GM21381 (cell line): Measurements from ENCODE around the gene STXBP6.
"Not testable (repeated sequence)": the region's sequence is repeated elsewhere in the genome, so short reads cannot be mapped to it uniquely, and the experiment has no call there.

Source experiments
- ATAC-seq: cut with Tn5 transposase; IDR thresholded peaks from one replicate; pipeline ENCODE4 v1.9.1; 2021; ENCODE audit warnings: mild to moderate bottlenecking, moderate library complexity; ENCODE audit not compliant: unreplicated experiment

Gene STXBP6

GRCh38 chr14:24813819-24814259 lies 236.1 kb downstream of the STXBP6 start:
- no peak for ATAC-seq

GRCh38 chr14:24813089-24813815 lies 236.7 kb downstream of the STXBP6 start:
- ATAC-seq: no peak

DNA sequence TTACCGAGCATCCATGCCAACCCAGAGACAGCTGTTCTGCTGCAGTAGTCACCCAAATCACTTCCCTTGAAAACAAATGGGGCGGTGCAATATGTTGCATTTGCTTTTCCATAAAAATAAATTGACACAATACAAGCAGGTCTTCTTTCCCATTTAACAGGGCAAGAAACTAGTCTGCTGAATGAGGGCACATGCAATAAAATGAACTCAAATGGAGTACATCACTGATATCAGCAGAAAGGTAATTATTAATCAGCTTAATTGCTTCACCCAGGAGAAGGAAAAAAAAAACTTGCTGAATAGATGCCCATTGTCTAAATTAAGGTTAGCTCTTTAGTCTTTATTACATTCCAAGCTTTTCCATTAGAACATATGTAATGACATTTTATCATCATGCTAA lies 240.8 kb downstream of the STXBP6 start:
- no peak for ATAC-seq

DNA sequence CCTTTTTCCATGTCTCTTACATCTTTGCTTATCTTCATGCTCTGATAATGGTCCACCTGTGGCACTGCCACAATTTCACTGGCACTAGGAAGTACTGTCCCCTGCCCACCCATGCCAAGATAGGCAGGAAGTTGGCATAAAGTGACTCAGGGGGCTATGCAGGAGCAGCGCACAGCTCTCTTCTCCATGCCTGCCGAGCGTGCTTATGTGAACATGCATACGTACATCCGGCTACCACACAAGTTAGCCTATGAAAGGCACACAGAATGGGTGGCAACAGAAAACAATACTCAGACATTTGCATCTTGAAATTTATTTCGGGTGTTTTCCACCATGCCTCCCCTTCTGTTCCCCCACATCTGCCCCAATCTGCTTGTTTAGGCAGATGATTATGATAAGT lies 241.5 kb downstream of the STXBP6 start:
- no peak for ATAC-seq

GRCh38 chr14:24806061-24806678 lies 243.8 kb downstream of the STXBP6 start:
- ATAC-seq: no peak

- ATAC-seq: no peak
Observed at GRCh38 chr14:24804552-24805212, 245.3 kb downstream of the STXBP6 start.

DNA sequence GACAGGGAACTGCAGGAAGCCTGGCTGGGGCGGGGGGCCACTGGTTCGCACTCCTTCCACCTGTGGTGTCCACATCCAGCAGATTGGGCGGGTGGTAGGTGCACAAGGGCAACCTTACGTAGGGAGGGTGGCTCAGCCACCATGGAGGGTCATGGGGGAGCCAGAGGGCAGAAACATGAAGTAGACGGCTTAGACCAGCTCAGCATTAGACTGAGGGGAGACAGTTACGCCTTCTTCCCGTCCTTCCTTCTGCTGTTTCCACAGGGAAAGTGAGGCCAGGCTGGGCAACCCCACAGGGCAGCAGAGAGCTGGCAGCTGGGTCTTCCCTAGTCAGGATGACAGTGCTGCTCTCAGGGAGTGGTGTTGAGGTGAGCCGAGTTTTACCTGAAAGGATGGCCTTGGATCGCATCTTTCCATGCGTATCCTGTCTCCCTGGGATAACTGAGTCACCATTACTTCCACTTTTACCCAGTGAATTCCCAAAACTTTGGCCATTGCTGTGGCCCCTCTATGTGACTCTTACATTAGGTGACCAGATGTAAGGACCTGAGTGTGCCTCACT lies 245.9 kb downstream of the STXBP6 start:
- ATAC-seq: no peak

DNA sequence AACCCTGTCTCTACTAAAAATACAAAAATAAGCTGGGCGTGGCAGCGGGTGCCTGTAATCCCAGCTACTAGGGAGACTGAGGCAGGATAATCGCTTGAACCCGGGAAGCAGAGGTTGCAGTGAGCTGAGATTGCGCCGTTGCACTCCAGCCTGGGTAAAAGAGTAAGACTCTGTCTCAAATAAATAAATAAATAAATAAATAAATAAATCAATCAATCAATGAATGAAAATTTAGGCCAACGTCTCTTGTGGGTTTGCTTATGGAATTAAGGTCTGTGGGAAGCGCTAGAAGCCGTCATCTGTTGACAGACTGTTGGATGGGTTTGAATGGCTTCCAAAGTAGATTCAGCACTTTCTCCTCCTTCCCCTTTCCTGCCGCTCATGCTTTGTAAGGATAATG lies 246.5 kb downstream of the STXBP6 start:
- not testable (repeated sequence) for ATAC-seq

DNA sequence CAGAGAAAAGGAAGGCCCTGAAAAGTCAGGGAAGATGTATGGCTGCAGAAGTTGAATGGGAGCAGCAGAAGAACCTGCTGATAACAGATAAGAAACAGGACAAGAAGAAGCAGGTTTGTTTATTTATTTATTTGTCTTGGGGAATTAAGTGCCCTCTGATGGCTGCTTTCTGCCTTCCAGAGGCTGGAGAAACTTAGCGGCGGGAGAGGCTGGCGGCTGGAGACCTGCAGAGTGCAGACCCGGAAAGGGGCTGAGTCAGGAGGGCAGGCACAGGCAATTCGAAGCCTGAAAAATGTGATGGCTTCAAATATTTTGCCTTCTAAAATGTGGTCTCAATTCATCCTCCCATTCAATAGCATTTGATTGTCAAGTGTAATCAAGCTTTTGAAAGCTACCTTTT lies 247.7 kb downstream of the STXBP6 start:
- no peak for ATAC-seq

- ATAC-seq: no peak
Observed at GRCh38 chr14:24801024-24801423, 248.9 kb downstream of the STXBP6 start.

GRCh38 chr14:24798911-24799462 lies 251.0 kb downstream of the STXBP6 start:
- no peak for ATAC-seq

DNA sequence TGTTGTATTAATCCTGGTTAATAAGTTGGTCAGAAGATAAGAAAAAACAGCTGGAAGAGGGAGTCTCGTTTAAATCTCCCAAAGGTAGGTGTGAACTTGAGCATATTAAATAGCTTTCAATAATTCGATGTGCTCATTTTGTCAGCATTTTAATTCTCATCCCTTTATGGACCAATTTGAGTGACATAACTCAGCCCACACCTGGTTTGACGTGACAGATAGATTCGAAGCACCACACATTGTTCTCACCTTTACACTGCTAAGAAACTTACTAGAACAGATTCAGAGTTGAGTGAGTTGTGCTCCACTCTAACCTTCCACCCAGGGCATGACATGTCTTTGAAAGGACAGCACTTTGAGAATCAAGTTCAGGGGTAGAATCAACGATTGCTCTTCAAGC lies 254.5 kb downstream of the STXBP6 start:
- no peak for ATAC-seq

DNA sequence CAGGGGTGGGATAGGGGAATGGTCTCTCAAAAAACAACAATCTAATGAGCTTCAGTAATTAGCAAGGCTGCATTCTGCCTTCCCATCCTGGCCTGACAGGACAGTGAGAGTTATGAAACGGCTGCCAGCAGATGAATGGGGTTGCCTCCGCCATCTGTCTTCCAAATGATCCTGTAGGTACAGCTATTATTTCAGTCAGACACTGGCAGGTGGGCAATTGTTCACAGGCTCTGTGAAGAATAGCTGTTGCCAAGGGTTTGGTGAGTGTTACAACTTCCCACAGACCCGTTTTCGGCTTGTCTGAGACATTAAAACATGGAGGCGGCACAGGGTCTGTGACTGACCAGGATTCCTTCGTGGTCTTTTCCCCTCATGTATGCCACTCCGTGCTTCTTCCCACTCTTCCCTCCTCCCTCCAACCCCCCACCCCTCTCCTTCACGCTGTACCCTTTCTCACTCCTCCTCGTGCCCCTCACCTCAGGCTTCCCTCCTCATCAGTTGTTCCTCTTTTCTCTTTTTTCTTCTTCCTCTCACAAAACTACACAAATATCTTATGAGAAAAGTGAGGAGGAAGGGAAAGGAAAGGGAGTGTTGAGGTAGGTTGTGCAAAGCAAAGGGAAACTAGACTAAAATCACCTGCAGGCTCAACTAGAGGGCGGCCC lies 255.2 kb downstream of the STXBP6 start:
- no peak for ATAC-seq

DNA sequence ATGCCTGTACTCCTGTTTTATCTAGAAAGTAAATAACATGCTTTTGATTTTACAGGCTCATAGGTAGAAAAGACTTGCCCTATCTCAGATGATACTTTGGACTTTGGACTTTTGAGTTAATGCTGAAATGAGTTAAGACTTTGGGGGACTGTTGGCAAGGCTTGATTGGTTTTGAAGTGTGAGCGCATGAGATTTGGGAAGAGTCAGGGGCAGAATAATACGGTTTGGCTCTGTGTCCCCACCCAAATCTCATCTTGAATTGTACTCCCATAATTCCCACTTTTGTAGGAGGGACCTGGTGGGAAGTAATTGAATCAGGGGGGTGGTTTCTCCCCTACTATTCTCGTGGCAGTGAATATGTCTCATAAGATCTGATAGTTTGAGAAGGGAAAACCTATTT lies 259.8 kb downstream of the STXBP6 start:
- no peak for ATAC-seq

- no peak for ATAC-seq
Observed at GRCh38 chr14:24789378-24789884, 260.5 kb downstream of the STXBP6 start.

DNA sequence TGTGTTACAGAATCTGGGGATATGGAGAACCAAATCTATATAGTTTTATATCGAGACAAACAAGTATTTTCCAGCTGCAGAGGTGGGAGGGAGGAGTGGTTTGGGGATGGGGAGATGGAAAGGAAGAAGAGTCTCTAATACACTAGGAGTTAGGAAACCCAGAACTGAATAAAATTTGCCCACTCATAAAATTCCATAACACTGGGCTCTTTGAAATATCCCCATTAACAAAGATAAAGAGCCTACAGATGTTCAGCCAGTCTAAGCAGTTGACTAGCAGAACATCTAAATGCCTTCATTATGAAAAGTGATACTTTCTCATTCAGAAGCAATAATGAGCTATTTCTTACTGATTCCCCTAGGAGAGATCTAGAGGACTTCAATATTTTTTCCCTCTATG lies 264.2 kb downstream of the STXBP6 start:
- ATAC-seq: no peak

- no peak for ATAC-seq
Observed at GRCh38 chr14:24784981-24785380, 265.0 kb downstream of the STXBP6 start.

DNA sequence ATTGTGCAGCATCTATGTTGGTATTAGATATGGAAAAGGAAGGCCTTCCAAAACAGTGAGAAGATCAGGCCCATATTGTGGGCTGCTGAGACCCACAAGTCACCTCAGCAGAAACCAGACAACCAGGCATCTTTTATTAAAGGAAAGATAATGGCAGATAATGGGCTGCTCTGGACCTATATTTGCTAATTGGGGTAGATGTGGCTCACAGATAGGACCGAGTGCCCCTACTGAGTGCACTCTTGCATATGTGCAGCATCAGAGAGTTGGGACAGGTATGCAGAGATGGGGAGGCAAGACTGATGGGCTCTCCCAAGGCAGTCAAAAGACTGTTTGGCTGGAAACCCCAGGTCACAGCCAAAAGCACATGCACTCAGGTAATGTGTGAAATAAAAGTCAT lies 266.2 kb downstream of the STXBP6 start:
- ATAC-seq: no peak

- no peak for ATAC-seq
Observed at GRCh38 chr14:24780281-24780680, 269.7 kb downstream of the STXBP6 start.

DNA sequence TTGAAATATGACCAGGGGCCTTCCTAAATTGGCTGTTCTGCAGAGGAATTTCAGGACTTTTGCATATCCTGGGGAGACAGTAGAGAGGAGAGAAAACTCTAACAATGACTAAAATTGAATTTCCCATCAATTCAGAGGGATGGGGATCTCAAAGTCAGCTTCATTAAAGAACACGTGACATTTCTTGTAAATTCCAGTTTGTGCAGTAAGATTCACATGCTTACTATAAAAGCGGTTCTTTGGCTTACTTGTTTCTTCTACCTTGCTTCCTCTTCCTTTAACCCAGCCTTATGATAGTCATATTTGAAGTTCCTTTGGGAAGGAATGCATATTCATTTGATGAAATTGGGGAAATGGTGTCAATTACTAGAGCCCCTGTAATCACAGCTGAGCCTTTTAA lies 272.3 kb downstream of the STXBP6 start:
- ATAC-seq: no peak

- ATAC-seq: no peak
Observed at GRCh38 chr14:24775950-24776349, 274.0 kb downstream of the STXBP6 start.
